PC-3 (cell line): ENCODE data around the gene MCF2L2.

Source experiments
- CTCF ChIP-seq: fragments of 300-600 bp; sonication (generic); conservative IDR thresholded peaks from 2 replicates; pipeline ENCODE4 v1.5.1; 2017; ENCODE audit warnings: antibody characterized with exemption, low read depth, mild to moderate bottlenecking, low read length
- EZH2phosphoT487 ChIP-seq: fragments of 300-600 bp; sonication (generic); IDR thresholded peaks from 2 replicates; pipeline ENCODE4 v1.6.1; 2018; ENCODE audit warnings: mild to moderate bottlenecking, antibody characterized with exemption, low read length, borderline replicate concordance

DNA sequence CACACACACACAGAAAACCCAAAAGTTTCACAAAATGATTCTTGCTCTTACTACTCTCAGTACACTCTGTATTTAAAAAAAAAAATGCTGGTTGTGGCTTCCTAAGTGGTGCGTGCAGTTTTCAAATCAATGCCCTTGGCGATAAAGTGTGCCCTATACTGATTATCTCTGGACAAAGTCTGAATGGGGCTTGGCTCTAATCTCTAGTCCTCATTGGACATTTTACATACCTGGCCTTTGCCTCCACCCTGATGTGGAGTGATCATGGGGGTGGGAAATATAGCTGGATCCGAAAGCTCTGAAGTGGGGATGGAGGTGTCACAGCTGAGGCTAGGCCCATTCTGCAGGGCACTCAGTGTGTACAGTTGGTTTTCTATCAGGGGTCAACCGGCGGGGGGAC lies 161.3 kb downstream of the MCF2L2 start:
- no peak for TF ChIP-seq CTCF
- no peak for TF ChIP-seq EZH2phosphoT487
